HG03378 (cell line): ENCODE results near the gene FGGY.
"Not testable (repeated sequence)": the region's sequence is repeated elsewhere in the genome, so short reads cannot be mapped to it uniquely, and the experiment has no call there.

Source experiments
- ATAC-seq: cut with Tn5 transposase; IDR thresholded peaks from one replicate; pipeline ENCODE4 v1.9.1; 2021; ENCODE audit warnings: mild to moderate bottlenecking, moderate library complexity; ENCODE audit not compliant: unreplicated experiment

The FGGY gene

DNA sequence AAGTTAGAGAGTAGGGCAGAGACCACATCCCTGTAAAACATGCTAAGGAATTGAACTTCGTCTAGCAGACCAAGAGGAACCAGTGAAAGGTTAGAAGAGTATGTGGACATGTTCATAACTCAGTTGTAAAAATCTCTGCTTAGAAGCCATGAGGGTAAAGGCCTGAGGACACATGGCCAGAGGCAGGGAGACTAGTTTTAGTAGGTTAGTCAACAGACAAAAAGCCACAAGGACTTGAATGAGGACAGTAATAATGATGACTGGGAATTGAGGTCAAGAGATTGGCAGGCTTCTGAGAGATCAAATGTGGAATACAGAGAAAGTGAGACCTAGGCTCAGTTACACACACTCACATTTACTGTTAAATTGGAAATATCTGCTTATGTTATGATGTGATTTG, 312.4 kb downstream of the FGGY start:
- ATAC-seq, result no peak

DNA sequence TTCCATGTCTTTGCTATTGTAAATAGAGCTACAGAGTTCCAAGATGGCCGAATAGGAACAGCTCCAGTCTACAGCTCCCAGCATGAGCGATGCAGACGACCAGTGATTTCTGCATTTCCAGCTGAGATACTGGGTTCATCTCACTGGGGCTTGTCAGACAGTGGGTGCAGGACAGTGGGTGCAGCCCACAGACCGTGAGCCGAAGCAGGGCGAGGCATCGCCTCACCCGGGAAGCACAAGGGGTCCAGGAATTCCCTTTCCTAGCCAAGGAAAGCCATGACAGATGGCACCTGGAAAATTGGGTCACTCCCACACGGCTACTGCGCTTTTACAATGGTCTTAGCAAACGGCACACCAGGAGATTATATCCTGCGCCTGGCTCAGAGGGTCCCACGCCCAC, 313.6 kb downstream of the FGGY start:
- ATAC-seq, result not testable (repeated sequence)

DNA sequence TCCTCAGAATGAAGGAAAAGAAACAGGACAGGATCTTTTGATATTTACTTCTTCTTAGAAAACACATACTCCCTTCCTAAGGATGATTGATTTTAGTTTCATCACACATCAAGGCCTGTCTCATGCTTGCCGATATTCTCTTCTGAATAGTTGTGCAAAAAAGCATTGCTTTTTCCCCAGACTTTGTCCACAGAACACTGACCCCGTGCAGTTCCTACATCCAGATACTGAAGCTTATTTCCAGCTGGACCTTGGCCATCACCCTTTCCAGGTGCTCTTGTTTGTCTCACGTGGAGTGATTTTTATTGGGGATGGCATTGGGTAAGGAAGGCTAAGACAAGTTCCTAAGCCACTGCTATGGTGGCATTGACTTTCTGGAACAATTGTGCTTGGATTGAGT, 320.5 kb downstream of the FGGY start:
- ATAC-seq, result no peak

DNA sequence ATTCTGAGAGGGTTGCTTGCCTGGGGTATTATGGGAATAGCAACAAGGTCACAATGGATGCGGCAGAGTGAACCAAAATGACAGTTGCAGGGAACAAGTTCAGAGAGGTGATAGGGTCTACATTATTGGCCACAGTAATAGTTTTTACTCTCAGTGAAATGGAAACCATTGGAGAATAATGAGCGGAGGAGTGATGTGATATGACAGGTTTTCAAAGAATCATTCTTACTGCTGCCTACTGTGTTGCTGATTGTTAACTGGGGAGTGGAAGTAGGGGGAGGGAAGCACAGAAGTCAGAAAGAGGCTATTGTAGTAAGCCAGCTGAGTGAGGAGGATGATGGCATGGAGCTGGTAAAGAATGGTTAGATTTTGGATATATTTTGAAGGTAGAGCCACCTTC, 322.7 kb downstream of the FGGY start:
- no peak for ATAC-seq

DNA sequence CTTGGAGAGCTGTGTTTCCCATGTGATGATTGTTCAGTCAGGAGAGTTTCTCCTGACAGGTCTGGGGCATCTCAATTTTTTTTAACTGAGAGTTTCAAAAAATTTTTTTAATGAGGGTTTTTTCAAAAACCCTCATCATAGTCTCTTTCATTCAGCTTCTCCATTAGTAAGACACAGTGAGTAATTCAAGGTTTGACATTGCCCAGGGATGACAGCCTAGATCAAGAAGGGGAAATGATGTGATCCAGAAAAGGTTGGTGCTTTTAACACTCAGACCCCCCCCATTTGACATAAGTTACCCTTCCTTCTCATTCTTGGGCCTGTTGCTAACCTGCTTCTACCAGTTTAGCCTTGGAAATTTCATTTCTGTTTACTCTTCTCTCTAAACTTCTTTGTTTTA, 328.5 kb downstream of the FGGY start:
- ATAC-seq, result no peak

DNA sequence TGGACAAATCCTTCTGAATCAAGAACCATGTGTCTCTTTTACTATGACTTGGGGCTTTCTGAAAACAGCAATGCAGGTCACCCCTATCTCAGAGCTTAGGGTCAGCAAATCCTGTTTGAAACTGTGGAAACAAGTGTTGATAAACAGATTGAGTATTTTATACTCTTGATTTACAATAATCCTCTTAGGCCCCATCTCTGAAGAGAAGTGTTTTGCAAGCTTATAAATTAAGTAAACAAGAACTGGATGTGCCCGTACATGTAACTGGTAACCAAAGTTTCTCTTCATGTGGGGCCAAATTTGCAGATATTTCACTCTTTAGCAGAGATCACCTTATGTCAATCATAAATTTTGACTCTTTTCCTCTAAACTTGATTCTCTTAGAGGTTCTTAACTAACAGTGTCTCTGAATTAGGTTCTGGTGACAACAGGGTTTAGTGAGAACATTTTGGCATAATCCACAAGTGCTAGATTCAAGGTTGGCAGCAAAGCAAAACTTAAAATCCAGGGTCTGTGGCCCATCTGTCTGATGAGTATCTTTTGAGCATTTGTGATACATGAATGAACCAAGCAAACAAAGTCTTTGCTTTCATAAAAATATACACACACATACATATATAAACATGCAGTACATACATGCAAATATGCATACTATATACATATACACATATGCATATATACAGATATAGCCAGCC, 334.8 kb downstream of the FGGY start:
- ATAC-seq, result no peak

DNA sequence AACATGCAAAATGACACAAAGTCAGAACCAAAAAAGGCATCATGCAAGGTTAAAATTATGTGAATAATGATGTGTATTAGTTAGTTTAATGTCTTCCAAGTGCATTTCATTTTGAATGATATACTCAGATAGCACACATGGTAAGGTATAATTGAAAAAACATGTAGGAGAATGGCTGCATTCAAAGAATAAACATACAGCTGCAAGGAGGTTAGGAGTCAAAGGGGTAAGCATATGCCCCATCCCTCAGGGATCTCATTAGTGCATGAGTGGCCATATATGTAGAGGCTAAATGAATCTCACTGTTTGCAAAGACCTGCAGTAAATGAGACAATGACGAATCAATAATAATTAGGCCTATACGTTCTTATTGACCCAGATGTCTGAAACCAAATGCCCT, 338.2 kb downstream of the FGGY start:
- ATAC-seq, result no peak

DNA sequence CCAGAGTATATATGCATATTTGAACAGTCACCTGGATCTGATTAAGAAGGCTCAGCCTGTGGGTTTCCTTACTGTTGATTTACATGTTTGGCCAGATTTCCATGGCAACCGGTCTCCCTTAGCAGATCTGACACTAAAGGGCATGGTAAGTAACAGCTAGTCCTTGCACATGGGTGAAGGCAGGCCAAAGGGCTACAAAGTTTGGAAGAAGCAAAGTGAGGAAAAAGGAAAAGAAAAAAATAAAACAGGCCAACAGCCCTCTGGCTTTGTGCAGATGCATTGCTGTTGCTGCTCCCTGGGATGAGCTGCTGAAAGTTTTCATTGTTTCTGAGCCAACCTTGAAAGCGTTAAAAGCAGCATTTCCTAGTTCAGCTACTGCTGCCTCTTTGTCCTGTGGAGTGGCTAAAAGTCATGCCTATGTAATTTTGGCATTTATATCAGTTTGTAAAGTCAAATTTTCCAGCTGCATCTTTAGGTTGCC, 341.4 kb downstream of the FGGY start:
- no peak for ATAC-seq

DNA sequence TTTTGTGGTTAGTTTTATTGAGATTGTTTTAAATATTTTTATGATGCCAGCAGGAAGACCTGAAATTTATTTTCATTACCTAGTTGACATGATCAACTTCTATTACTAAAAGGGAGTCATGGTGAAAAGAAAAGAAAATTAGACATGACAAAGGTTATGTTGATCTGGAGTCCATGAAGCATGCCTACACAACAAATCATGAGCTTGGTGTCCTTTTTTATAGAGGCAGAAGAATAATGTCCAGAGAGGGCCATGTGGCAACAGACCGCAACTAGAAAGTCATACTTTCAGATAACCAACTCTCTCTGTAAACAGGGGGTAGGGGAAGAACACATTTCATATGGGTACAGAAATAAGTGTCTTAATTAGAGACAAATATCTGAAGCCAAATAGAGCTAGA, 342.4 kb downstream of the FGGY start:
- ATAC-seq, result no peak

DNA sequence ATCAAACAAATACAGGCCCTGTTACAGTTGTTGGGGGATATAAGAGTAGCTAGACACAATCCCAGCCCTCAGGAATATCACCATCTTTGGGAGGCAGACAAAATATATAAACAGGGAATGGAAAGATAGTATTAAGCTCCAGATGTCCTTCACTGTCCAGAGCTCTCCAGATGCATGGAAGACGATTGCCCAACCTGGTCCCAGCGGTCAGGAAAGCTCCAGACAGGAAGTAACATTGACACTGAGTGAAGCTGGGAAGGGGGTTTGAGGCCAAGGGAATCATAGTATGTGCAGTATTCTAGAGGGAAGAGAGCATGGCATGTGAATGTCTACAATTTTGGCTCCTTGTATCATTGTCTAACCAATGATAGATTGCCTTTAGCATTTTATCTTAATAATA, 344.0 kb downstream of the FGGY start:
- ATAC-seq, result no peak

DNA sequence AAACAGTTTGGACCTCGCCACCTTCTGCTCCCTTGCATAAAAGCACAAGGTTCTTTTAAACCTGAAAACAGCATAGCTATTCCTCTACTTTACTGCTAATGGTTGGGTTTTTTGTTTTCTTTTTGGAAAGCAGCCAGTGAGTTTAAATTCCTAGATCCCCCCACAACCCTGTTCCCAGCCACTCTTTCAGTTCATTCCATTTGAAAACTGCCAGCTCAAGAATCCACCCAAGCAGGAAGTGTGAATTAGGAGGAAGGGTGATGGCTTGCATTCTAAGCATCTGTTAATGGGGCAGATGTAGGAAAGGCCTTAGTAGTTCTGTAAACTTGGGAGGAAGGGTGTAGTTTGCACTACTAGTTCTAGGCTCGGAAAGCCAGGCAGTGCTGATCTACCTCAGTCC, 344.9 kb downstream of the FGGY start:
- no peak for ATAC-seq

DNA sequence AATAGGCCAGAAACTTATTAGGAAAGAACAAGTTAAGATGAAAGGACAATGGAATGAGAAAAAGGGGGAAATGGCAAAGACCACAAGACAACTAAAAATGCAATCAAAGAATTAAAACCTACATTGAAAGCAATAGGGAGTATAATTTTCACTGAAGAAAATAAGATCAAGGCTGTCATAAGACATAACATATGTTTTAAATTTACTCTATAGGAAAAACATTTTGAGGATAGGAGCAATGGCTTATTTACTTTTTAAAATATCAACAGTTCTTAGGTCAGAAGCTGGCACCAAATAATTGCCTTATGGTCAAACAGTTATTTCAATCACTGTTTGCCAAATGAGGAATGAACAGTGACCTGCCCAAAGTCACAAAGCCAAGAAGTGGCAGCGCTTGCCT, 346.6 kb downstream of the FGGY start:
- ATAC-seq, result no peak

DNA sequence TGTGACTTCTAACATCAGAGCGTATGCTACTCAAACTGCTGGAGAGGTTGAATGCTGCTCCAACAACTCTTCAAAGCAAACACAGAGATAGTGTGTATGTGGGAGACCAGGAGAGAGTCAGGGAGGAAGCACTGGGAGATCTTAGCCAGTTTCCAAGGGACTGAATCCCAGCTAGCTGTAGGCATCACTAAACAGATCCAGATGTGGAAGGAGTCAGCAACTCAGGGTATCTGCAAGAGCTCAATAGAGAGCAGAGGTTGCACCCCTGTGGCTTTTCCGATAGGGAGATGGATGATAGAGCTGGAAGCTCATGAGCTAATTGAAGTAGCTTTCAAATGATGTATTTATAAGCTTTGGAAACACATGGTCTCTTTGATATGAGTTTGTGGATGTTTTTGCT, 349.0 kb downstream of the FGGY start:
- no peak for ATAC-seq

DNA sequence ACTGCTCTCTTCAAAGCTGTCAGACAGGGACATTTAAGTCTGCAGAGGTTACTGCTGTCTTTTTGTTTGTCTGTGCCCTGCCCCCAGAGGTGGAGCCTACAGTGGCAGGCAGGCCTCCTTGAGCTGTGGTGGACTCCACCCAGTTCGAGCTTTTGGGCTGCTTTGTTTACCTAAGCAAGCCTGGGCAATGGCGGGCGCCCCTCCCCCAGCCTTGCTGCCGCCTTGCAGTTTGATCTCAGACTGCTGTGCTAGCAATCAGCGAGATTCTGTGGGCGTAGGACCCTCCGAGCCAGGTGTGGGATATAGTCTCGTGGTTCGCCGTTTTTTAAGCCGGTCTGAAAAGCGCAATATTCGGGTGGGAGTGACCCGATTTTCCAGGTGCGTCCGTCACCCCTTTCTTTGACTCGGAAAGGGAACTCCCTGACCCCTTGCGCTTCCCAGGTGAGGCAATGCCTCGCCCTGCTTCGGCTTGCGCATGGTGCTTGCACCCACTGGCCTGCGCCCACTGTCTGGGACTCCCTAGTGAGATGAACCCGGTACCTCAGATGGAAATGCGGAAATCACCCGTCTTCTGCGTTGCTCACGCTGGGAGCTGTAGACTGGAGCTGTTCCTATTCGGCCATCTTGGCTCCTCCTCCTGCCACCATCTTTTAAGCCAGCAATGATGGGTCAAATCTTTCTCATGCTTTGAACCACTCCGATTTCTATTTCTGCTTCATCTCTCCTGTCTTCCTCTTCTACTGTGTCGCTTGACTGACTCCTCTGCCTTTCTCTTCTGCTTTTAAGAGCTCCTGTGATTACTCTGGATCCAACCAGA, 356.5 kb downstream of the FGGY start:
- not testable (repeated sequence) for ATAC-seq

DNA sequence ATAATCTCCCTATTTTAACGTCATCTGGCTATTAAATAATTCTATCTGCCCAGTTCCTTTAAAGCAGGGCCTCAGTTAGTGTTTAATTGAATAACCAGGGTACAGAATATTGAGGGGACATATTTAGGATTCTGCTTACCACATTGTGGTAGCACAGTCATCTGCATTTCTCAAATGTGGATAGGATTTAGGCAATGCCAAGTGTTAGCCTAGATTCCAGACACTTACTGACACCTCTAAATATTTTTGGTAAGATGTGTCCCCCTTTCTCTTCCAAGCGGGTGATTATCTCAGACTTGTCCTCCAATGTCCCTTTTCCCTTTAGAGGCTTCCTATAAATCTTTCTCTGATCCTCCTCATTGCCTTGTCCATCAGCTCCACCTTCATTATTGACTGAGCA, 357.1 kb downstream of the FGGY start:
- no peak for ATAC-seq

DNA sequence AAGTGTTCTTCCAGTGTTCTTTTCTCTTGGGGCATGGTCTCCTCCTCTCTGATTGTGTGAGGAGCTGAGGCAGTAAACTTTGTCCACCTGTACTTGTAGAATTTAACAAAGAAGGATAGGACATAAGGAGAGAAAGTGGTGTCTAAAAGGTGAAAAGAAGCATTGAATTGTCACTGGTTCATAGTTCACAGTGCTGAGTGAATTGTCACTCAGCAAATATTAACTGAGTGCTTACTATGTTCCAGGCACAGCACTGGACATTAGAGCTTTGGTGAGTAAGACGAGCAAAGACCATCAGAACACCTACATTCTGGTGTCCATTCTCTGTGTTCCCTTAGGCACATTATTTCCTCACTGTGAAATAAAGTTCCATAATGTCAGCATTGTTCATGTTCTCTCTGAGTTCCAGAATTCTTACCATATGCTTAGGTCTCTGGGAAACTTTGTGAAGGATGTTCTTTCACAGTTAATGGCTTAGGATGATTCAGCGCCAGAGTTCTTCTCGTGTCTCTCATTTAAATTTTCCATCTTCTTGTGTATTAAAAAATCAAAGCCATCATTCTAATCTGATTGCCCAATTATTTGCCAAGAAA, 361.1 kb downstream of the FGGY start:
- no peak for ATAC-seq

DNA sequence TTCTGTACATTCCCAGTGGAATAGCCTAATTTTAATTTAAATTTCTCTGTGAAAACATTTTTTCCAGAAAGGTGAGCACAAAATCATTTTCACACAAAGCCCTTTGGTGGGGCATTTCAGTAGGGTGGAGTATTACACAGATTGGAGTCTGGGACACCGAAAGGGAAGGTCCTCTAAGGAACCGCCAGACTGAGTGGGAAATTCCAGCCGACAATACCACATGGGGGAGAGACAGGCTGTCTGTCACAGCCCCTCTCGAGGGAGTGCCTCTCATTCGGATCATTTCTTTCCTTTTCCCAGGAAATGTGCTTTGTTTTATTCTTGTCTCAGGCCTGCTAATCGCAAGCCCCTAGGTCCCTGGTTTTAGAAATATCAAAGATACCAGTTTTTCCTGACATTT, 367.3 kb downstream of the FGGY start:
- ATAC-seq, result no peak

DNA sequence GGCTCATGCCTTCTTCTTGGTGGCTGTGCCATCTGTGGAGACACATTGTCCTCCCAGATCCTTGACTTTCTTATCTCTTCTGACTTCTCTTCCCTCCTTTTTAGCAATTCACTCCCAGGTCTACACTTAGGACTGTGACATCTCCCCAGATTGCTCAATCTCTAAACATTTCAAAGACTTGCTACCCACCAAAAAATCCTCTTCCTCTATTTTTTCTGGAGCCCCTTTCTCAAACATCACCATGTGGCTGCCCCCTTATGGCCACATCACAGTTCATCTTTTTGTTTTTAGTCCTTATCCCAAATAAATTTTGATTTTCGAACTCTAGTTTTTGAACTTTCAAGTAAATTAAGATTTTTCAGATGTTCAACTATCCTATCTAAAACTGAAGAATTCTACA, 369.2 kb downstream of the FGGY start:
- no peak for ATAC-seq

DNA sequence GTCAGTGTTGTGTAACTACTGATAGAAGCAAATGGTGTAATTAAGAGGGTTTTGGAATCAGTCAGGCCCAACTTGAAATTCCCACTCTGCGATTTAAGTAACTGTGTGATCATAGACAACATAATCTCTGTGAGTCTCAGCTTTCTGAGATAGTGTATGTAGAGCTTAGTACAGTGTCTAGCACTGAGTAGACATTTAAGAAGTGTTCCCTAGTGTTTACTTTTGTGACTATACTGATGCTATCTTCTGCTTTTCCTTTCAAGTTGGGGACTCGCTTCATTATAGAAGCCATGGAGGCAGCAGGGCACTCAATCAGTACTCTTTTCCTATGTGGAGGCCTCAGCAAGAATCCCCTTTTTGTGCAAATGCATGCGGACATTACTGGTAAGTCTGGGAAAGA, 370.1 kb downstream of the FGGY start:
- ATAC-seq, result no peak

DNA sequence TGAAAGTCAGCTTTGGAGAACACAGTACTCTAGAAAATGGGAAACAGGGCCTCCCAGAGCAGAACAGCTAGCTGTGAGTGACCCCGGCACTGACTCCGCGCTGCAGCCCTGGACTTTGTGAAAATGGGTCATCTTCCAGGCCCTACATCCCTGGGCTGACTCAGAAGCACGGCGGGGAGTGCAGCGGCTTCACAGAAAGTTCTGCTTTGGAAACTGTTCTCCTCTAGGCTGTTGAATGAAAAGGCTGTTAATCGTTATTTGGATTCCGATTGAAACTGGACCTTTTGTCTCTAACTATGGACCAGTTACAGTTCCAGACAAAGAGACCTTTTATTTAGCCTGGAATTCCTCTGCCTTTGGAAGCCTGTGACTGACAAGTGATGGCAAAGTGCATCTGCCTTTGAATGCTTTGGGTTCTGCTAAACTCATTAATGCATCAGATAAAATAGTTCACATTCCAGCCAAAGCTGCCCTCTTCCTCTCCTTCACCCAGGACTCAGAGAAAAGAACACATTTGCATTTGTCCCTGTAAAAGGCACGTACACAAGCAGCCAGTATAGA, 372.9 kb downstream of the FGGY start:
- no peak for ATAC-seq

DNA sequence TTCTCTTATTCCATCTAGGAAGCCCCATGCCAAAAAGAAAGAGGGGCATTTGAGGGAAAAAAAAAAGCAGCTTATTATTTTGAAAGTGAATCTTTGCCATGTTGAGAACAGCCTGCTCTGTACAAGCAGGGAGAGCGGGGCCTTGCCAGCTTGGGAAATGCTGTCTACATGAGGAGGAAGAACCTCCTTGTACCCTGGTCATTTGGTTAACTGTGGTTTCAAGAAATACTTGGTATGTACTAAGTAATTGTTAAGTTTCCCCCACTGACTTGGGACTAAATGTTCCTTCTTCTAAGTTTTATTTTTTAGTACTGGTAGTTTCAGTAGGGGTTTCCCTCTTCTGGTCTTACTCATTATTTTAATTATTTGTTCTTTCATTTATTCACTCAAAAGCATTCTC, 373.8 kb downstream of the FGGY start:
- no peak for ATAC-seq
